WTC11 (cell line): ENCODE measurements around the gene PADI1. TPM values are rescaled to one million over a fixed set of nuclear protein-coding genes. Genes with fewer than 3 reads are reported as not detected.

Source experiments
- ATAC-seq: fragments of 200-7000 bp; cut with Tn5 transposase; 2 replicates; pipeline ENCODE4 v1.10.0; 2021; ENCODE audit warnings: mild to moderate bottlenecking, moderate library complexity
- CTCF ChIA-PET: fragments of 300-600 bp; sonication (Branson Sonifier 250); formaldehyde crosslinking; loops from one replicate; lab custom pipeline; 2021; ENCODE audit warnings: antibody characterized with exemption; lab: Charles Lee
- POLR2A ChIA-PET: fragments of 350-600 bp; sonication (Branson Sonifier 250); formaldehyde crosslinking; loops from one replicate; lab custom pipeline; 2021; ENCODE audit warnings: antibody characterized with exemption; lab: Charles Lee
- DNase-seq: peaks from one replicate; pipeline ENCODE4 v3.0.0; 2021; ENCODE audit warnings: low spot score
- H3K27ac Mint-ChIP-seq: 2 replicates; pipeline ENCODE4 v1.8.0; 2021; ENCODE audit warnings: mixed read lengths
- H3K27me3 Mint-ChIP-seq: 2 replicates; pipeline ENCODE4 v1.8.0; 2021; ENCODE audit warnings: low read depth, mild to moderate bottlenecking, moderate library complexity, mixed read lengths
- H3K36me3 Mint-ChIP-seq: 2 replicates; pipeline ENCODE4 v1.8.0; 2021; ENCODE audit warnings: mixed read lengths
- H3K4me1 Mint-ChIP-seq: 2 replicates; pipeline ENCODE4 v1.8.0; 2022; ENCODE audit warnings: mixed read lengths
- H3K4me3 Mint-ChIP-seq: 2 replicates; pipeline ENCODE4 v1.8.0; 2021; ENCODE audit warnings: mild to moderate bottlenecking, moderate library complexity, mixed read lengths
- H3K9me3 Mint-ChIP-seq: 2 replicates; pipeline ENCODE4 v1.8.0; 2021; ENCODE audit warnings: mixed read lengths
- IRF2 ChIP-seq: sonication (generic); formaldehyde crosslinking; IDR thresholded peaks from 2 replicates; pipeline ENCODE4 v1.8.0; 2022; ENCODE audit warnings: low read depth, missing genetic modification reagents, borderline replicate concordance
- JUN ChIP-seq: sonication (generic); formaldehyde crosslinking; IDR thresholded peaks from 2 replicates; pipeline ENCODE4 v1.8.0; 2023; ENCODE audit warnings: mild to moderate bottlenecking, missing genetic modification reagents
- NR1H2 ChIP-seq: sonication (generic); formaldehyde crosslinking; IDR thresholded peaks from 2 replicates; pipeline ENCODE4 v1.9.0; 2021; ENCODE audit warnings: mild to moderate bottlenecking, moderate library complexity, missing genetic modification reagents
- OVOL2 ChIP-seq: fragments of 250-450 bp; sonication (Bioruptor Pico); IDR thresholded peaks from 2 replicates; pipeline ENCODE4 v1.9.0; 2021; ENCODE audit warnings: mild to moderate bottlenecking, borderline replicate concordance
- TEAD1 ChIP-seq: sonication (generic); formaldehyde crosslinking; IDR thresholded peaks from 2 replicates; pipeline ENCODE4 v1.8.0; 2022; ENCODE audit warnings: mild to moderate bottlenecking, missing genetic modification reagents
- TP53 ChIP-seq: sonication (generic); formaldehyde crosslinking; IDR thresholded peaks from 2 replicates; pipeline ENCODE4 v1.8.1; 2023; ENCODE audit warnings: mild to moderate bottlenecking, missing genetic modification reagents
- ZNF138 ChIP-seq: sonication (generic); formaldehyde crosslinking; conservative IDR thresholded peaks from 2 replicates; pipeline ENCODE4 v1.8.1; 2022; ENCODE audit warnings: mild to moderate bottlenecking, moderate library complexity, missing genetic modification reagents
- ZNF232 ChIP-seq: sonication (generic); formaldehyde crosslinking; IDR thresholded peaks from 2 replicates; pipeline ENCODE4 v1.8.0; 2022; ENCODE audit warnings: mild to moderate bottlenecking, missing genetic modification reagents
- total RNA-seq: library from RNA; stranded (reverse); gene quantifications from 3 replicates; pipeline ENCODE4 v1.2.3, GENCODE V29; 2021
- TF ChIP-seq, protein P1 (sequence below): fragments of 250-450 bp; sonication (Bioruptor Pico); IDR thresholded peaks from 2 replicates; pipeline ENCODE4 v1.9.0; 2021; ENCODE audit warnings: mild to moderate bottlenecking
- TF ChIP-seq, protein P2 (sequence below): sonication (generic); formaldehyde crosslinking; IDR thresholded peaks from 2 replicates; pipeline ENCODE4 v1.8.1; 2022; ENCODE audit warnings: low read depth, missing genetic modification reagents, borderline replicate concordance
- TF ChIP-seq, protein P3 (sequence below): sonication (generic); formaldehyde crosslinking; IDR thresholded peaks from 2 replicates; pipeline ENCODE4 v1.8.0; 2022; ENCODE audit warnings: mild to moderate bottlenecking, missing genetic modification reagents
- TF ChIP-seq, protein P4 (sequence below): sonication (generic); formaldehyde crosslinking; conservative IDR thresholded peaks from 2 replicates; pipeline ENCODE4 v1.8.1; 2022; ENCODE audit warnings: mild to moderate bottlenecking, missing genetic modification reagents
- TF ChIP-seq, protein P5 (sequence below): sonication (generic); formaldehyde crosslinking; IDR thresholded peaks from 2 replicates; pipeline ENCODE4 v1.8.1; 2023; ENCODE audit warnings: mild to moderate bottlenecking, missing genetic modification reagents, moderate library complexity
- TF ChIP-seq, protein P6 (sequence below): sonication (generic); formaldehyde crosslinking; IDR thresholded peaks from 2 replicates; pipeline ENCODE4 v1.8.1; 2023; ENCODE audit warnings: mild to moderate bottlenecking, moderate library complexity, missing genetic modification reagents
- TF ChIP-seq, protein P7 (sequence below): fragments of 250-450 bp; sonication (Bioruptor Pico); IDR thresholded peaks from 2 replicates; pipeline ENCODE4 v1.8.0; 2021; ENCODE audit warnings: mild to moderate bottlenecking
- TF ChIP-seq, protein P8 (sequence below): sonication (generic); formaldehyde crosslinking; IDR thresholded peaks from 2 replicates; pipeline ENCODE4 v1.8.1; 2022; ENCODE audit warnings: mild to moderate bottlenecking, moderate library complexity, missing genetic modification reagents
- TF ChIP-seq, protein P9 (sequence below): sonication (generic); formaldehyde crosslinking; IDR thresholded peaks from 2 replicates; pipeline ENCODE4 v1.8.1; 2022; ENCODE audit warnings: low read depth, mild to moderate bottlenecking, moderate library complexity, missing genetic modification reagents, borderline replicate concordance

PADI1 gene
- total RNA-seq, 1 experiment from 2014 or later: 0.15 TPM

DNA sequence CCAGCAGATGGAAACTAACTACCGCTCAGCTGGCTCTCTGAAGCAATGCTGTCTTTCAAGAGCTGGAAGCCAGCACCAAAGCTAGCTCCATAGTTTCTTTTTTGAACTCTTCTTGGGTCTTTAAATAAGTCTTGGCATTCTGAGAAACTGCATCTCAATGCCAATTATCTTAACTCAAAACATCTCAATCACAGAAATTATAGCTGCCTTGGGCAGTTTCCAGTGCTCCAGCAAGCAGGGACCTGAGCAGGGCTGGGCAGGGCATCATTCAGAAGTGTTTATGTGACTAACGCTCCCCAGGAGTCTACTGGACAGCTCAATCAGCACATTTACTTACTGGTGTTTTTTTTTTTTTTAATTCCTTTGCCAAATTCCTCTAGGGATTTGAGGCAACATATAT lies 84.8 kb downstream of the PADI1 start (continued):
- TF ChIP-seq, protein P1, sequence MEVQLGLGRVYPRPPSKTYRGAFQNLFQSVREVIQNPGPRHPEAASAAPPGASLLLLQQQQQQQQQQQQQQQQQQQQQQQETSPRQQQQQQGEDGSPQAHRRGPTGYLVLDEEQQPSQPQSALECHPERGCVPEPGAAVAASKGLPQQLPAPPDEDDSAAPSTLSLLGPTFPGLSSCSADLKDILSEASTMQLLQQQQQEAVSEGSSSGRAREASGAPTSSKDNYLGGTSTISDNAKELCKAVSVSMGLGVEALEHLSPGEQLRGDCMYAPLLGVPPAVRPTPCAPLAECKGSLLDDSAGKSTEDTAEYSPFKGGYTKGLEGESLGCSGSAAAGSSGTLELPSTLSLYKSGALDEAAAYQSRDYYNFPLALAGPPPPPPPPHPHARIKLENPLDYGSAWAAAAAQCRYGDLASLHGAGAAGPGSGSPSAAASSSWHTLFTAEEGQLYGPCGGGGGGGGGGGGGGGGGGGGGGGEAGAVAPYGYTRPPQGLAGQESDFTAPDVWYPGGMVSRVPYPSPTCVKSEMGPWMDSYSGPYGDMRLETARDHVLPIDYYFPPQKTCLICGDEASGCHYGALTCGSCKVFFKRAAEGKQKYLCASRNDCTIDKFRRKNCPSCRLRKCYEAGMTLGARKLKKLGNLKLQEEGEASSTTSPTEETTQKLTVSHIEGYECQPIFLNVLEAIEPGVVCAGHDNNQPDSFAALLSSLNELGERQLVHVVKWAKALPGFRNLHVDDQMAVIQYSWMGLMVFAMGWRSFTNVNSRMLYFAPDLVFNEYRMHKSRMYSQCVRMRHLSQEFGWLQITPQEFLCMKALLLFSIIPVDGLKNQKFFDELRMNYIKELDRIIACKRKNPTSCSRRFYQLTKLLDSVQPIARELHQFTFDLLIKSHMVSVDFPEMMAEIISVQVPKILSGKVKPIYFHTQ (CRISPR knock-in tag): no peak
- TF ChIP-seq, protein P2, sequence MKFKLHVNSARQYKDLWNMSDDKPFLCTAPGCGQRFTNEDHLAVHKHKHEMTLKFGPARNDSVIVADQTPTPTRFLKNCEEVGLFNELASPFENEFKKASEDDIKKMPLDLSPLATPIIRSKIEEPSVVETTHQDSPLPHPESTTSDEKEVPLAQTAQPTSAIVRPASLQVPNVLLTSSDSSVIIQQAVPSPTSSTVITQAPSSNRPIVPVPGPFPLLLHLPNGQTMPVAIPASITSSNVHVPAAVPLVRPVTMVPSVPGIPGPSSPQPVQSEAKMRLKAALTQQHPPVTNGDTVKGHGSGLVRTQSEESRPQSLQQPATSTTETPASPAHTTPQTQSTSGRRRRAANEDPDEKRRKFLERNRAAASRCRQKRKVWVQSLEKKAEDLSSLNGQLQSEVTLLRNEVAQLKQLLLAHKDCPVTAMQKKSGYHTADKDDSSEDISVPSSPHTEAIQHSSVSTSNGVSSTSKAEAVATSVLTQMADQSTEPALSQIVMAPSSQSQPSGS (CRISPR knock-in tag): no peak
- TF ChIP-seq, protein P3, sequence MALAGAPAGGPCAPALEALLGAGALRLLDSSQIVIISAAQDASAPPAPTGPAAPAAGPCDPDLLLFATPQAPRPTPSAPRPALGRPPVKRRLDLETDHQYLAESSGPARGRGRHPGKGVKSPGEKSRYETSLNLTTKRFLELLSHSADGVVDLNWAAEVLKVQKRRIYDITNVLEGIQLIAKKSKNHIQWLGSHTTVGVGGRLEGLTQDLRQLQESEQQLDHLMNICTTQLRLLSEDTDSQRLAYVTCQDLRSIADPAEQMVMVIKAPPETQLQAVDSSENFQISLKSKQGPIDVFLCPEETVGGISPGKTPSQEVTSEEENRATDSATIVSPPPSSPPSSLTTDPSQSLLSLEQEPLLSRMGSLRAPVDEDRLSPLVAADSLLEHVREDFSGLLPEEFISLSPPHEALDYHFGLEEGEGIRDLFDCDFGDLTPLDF (CRISPR knock-in tag): no peak
- TF ChIP-seq TEAD1 (CRISPR knock-in tag): no peak
- no peak for TF ChIP-seq TP53

DNA sequence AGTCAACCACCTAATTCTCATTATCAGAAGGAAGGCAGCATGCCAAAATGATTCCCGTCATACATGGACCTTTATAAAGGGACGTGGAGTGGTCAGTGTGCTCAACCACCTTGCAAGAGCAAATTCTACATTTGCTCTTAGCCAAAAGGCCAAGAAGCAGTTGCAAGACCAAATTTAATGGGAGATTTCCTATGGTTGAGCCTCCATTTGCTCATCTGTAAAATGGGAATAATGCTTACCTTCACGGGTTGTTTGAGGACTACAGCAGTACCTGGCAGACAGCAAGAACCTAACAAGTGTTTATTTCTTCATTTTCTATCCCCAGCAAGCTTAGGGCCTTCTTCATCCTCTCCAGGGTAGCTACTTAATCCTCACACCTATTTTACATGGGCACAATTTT lies 85.6 kb downstream of the PADI1 start:
- ChIA-PET CTCF (interaction anchor here (0.7 kb wide), 1 partner anchor 43 kb away, joined by 3 read pairs; no protein-coding TSS in a partner anchor), POLR2A (no interaction called here)
- Mint-ChIP-seq H3K27me3 (peaks cover 2% of the 10 kb centered on the region; the same call in 1 of the 2 replicates), H3K4me1 (peaks cover 3% of the 10 kb centered on the region; the same call in 1 of the 2 replicates), H3K27ac (no peak overlapping the region), H3K36me3 (no peaks in the 10 kb centered on the region), H3K4me3 (no peak overlapping the region), H3K9me3 (no peaks in the 10 kb centered on the region)
- TF ChIP-seq ZNF232 (CRISPR knock-in tag): no peak
- ATAC-seq: no peak
- DNase-seq: no peak

DNA sequence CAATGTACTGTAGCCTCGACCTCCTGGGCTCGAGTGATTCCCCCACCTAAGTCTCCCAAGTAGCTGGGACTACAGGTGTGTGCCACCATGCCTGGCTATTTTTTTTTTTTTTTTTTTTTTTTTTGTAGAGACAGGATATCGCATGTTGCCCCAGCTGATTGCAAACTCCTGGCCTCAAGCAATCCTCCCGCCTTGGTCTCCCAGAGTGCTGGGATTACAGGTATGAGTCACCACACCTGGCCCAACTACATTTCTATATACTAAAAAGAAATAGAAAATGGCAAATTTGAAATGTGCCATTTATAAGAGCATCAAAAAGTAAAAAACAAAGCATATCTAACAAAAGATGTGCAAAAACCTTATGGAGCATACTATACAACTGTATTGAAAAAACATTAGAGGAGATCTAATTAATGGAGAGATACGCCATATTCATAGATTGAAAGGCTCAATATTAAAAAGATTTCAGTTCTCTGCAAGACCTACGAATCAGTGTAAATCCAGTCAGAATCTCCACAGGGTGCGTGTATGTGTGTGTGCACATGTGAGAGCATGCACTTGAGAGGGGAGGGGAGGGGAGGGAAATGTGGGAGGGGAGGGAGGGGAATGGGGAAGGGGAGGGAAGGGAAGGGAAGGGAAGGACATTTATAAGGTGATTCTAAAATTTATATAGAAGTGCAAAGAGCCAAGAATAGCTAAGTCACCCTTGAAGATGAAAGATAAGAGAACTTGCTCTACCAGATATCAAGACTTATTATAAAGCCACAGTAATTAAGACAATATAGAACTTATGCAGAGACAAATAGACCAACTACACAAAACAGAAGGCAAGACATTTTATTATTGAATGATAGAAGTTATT lies 87.6 kb downstream of the PADI1 start:
- POLR2A ChIA-PET: interaction anchor here (0.6 kb wide), 1 partner anchor 729 kb away, joined by 3 read pairs; no protein-coding TSS in a partner anchor
- ATAC-seq (no peak), DNase-seq (no peak)
- Mint-ChIP-seq H3K27ac (no peak overlapping the region), H3K36me3 (no peaks in the 10 kb centered on the region), H3K4me3 (no peak overlapping the region), H3K27me3 (peaks cover 2% of the 10 kb centered on the region; the same call in 1 of the 2 replicates), H3K4me1 (peaks cover 3% of the 10 kb centered on the region; the same call in 1 of the 2 replicates), H3K9me3 (no peaks in the 10 kb centered on the region)
- CTCF ChIA-PET: interaction anchor here (1.2 kb wide), 1 partner anchor 43 kb away, joined by 3 read pairs; no protein-coding TSS in a partner anchor
- TF ChIP-seq JUN: no peak
- TF ChIP-seq ZNF138 (CRISPR knock-in tag): no peak
- TF ChIP-seq, protein P4, sequence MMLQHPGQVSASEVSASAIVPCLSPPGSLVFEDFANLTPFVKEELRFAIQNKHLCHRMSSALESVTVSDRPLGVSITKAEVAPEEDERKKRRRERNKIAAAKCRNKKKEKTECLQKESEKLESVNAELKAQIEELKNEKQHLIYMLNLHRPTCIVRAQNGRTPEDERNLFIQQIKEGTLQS: no peak
- no peak for TF ChIP-seq NR1H2
- TF ChIP-seq, protein P5, sequence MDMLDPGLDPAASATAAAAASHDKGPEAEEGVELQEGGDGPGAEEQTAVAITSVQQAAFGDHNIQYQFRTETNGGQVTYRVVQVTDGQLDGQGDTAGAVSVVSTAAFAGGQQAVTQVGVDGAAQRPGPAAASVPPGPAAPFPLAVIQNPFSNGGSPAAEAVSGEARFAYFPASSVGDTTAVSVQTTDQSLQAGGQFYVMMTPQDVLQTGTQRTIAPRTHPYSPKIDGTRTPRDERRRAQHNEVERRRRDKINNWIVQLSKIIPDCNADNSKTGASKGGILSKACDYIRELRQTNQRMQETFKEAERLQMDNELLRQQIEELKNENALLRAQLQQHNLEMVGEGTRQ (CRISPR knock-in tag): no peak
- TF ChIP-seq, protein P6, sequence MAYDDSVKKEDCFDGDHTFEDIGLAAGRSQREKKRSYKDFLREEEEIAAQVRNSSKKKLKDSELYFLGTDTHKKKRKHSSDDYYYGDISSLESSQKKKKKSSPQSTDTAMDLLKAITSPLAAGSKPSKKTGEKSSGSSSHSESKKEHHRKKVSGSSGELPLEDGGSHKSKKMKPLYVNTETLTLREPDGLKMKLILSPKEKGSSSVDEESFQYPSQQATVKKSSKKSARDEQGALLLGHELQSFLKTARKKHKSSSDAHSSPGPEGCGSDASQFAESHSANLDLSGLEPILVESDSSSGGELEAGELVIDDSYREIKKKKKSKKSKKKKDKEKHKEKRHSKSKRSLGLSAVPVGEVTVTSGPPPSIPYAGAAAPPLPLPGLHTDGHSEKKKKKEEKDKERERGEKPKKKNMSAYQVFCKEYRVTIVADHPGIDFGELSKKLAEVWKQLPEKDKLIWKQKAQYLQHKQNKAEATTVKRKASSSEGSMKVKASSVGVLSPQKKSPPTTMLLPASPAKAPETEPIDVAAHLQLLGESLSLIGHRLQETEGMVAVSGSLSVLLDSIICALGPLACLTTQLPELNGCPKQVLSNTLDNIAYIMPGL (CRISPR knock-in tag): no peak
- TF ChIP-seq, protein P7, sequence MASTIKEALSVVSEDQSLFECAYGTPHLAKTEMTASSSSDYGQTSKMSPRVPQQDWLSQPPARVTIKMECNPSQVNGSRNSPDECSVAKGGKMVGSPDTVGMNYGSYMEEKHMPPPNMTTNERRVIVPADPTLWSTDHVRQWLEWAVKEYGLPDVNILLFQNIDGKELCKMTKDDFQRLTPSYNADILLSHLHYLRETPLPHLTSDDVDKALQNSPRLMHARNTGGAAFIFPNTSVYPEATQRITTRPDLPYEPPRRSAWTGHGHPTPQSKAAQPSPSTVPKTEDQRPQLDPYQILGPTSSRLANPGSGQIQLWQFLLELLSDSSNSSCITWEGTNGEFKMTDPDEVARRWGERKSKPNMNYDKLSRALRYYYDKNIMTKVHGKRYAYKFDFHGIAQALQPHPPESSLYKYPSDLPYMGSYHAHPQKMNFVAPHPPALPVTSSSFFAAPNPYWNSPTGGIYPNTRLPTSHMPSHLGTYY (CRISPR knock-in tag): no peak
- TF ChIP-seq, protein P8, sequence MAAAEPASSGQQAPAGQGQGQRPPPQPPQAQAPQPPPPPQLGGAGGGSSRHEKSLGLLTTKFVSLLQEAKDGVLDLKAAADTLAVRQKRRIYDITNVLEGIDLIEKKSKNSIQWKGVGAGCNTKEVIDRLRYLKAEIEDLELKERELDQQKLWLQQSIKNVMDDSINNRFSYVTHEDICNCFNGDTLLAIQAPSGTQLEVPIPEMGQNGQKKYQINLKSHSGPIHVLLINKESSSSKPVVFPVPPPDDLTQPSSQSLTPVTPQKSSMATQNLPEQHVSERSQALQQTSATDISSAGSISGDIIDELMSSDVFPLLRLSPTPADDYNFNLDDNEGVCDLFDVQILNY (CRISPR knock-in tag): no peak
- no peak for TF ChIP-seq OVOL2
- TF ChIP-seq IRF2 (CRISPR knock-in tag): no peak
- TF ChIP-seq, protein P9, sequence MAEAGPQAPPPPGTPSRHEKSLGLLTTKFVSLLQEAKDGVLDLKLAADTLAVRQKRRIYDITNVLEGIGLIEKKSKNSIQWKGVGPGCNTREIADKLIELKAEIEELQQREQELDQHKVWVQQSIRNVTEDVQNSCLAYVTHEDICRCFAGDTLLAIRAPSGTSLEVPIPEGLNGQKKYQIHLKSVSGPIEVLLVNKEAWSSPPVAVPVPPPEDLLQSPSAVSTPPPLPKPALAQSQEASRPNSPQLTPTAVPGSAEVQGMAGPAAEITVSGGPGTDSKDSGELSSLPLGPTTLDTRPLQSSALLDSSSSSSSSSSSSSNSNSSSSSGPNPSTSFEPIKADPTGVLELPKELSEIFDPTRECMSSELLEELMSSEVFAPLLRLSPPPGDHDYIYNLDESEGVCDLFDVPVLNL (CRISPR knock-in tag): no peak
